ENCODE data around the gene VRK1. TPM values are rescaled to one million over a fixed set of nuclear protein-coding genes. Genes with fewer than 3 reads are reported as not detected.

Gene VRK1
- total and polyA plus RNA-seq, 2 of the 8 experiments (the other 6 are each of a cell fraction or from before 2014, with no cell fraction given): 24.2 to 64.8 TPM

DNA sequence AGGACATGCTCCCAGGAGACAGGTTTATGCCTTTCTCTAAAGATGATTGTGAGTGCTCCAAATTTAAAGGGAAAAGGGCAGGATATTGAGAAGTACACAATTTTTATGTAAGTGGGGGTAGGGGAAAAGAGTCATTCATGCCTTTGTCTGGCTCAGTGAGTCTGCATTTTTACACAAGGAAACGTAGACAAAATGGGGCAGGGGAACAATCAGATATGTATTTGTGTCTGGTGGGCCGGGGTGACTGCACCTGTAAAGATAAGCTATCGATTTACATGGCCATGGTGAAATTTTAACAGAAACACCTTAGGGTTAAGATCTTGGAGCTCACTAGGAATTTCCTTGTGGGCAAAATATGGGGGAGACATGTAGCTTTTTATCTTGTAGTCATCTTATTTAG, 123.6 kb downstream of the VRK1 start:
- no peak overlapping the region for H2BK120ac ChIP-seq (replicated peaks; ENCODE audit: low read depth, low read length)
- POLR2A ChIA-PET (ENCODE audit: partially characterized antibody): interaction anchor here (0.6 kb wide), 1 partner anchor 233 kb away, joined by 3 read pairs; no protein-coding TSS in a partner anchor
- H4K5ac ChIP-seq (ENCODE audit: insufficient read length, low read depth, low read length): no peak overlapping the region
- no peak overlapping the region for H2AFZ ChIP-seq (ENCODE audit: low read length)
- no peak overlapping the region for H3K14ac ChIP-seq (ENCODE audit: insufficient read length)
- peaks cover 0 to 10% of the 10 kb centered on the region in 2 experiments; a peak in 2 of 4 replicates for H3K9me3 ChIP-seq (ENCODE audit: insufficient read depth in 2 of 2, low read depth in 1 of 2, low read length in 1 of 2)
- H2BK5ac ChIP-seq (ENCODE audit: low read depth, low read length): no peak overlapping the region
- H4K8ac ChIP-seq (ENCODE audit: extremely low read depth, insufficient read depth, low read length): no peak overlapping the region
- peaks cover 0 to 10% (median 2%) of the 10 kb centered on the region in 4 experiments; a peak in 3 of 7 replicates for H3K4me1 ChIP-seq (replicated peaks in 1 of 4; ENCODE audit: control insufficient read depth in 3 of 4, insufficient read depth in 4 of 4, low read length in 3 of 4)
- H3K23me2 ChIP-seq (ENCODE audit: low read depth, low read length): no peaks in the 10 kb centered on the region
- FAIRE-seq (no peak), DNase-seq (ENCODE audit: low read depth in 1 of 2, low spot score in 2 of 2) (no peak)
- H4K20me1 ChIP-seq (replicated peaks in 1 of 2; ENCODE audit: control insufficient read depth in 1 of 2, insufficient read depth in 2 of 2, low read length in 2 of 2): no peaks in the 10 kb centered on the region
- no peak overlapping the region for H2AK5ac ChIP-seq (ENCODE audit: low read depth, low read length)
- no peak overlapping the region for H3K4me3 ChIP-seq (ENCODE audit: extremely low read depth in 1 of 4, insufficient read depth in 2 of 4, low read depth in 3 of 4, low read length in 4 of 4)
- H2BK12ac ChIP-seq (ENCODE audit: low read depth, low read length): no peak overlapping the region
- H3K79me2 ChIP-seq (ENCODE audit: control insufficient read depth in 1 of 2, insufficient read depth in 2 of 2, low read length in 2 of 2): no peaks in the 10 kb centered on the region
- no peak for TF ChIP-seq SRF (IDR thresholded peaks at IDR 0.05; ENCODE audit: low read depth, low read length)
- TF ChIP-seq TAF1 (IDR thresholded peaks at IDR 0.05; ENCODE audit: low read depth, low read length): no peak
- TF ChIP-seq, protein P1, sequence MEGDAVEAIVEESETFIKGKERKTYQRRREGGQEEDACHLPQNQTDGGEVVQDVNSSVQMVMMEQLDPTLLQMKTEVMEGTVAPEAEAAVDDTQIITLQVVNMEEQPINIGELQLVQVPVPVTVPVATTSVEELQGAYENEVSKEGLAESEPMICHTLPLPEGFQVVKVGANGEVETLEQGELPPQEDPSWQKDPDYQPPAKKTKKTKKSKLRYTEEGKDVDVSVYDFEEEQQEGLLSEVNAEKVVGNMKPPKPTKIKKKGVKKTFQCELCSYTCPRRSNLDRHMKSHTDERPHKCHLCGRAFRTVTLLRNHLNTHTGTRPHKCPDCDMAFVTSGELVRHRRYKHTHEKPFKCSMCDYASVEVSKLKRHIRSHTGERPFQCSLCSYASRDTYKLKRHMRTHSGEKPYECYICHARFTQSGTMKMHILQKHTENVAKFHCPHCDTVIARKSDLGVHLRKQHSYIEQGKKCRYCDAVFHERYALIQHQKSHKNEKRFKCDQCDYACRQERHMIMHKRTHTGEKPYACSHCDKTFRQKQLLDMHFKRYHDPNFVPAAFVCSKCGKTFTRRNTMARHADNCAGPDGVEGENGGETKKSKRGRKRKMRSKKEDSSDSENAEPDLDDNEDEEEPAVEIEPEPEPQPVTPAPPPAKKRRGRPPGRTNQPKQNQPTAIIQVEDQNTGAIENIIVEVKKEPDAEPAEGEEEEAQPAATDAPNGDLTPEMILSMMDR (IDR thresholded peaks at IDR 0.05; ENCODE audit: control extremely low read depth in 1 of 3, insufficient read depth in 1 of 3, low read depth in 1 of 3, low read length in 3 of 3): no peak
- TF ChIP-seq, protein P2, sequence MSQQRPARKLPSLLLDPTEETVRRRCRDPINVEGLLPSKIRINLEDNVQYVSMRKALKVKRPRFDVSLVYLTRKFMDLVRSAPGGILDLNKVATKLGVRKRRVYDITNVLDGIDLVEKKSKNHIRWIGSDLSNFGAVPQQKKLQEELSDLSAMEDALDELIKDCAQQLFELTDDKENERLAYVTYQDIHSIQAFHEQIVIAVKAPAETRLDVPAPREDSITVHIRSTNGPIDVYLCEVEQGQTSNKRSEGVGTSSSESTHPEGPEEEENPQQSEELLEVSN (IDR thresholded peaks at IDR 0.05): no peak
- TF ChIP-seq CREB1 (IDR thresholded peaks at IDR 0.05): no peak
- TF ChIP-seq SIX5 (IDR thresholded peaks at IDR 0.05; ENCODE audit: low read depth, low read length): no peak
- no peak for TF ChIP-seq EGR1 (IDR thresholded peaks at IDR 0.05; ENCODE audit: borderline replicate concordance, low read depth, low read length)
- TF ChIP-seq, protein P3, sequence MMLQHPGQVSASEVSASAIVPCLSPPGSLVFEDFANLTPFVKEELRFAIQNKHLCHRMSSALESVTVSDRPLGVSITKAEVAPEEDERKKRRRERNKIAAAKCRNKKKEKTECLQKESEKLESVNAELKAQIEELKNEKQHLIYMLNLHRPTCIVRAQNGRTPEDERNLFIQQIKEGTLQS (IDR thresholded peaks at IDR 0.05; ENCODE audit: insufficient read depth, low read depth, low read length): no peak
- TF ChIP-seq POU5F1 (IDR thresholded peaks at IDR 0.05; ENCODE audit: low read depth, low read length): no peak
- no peak for TF ChIP-seq KDM4A (IDR thresholded peaks at IDR 0.05; ENCODE audit: low read depth, low read length, severe bottlenecking)
- H3K9ac ChIP-seq (replicated peaks in 1 of 4; ENCODE audit: extremely low read depth in 1 of 4, low read depth in 3 of 4, low read length in 3 of 4): no peak overlapping the region
- no peak overlapping the region for H2BK15ac ChIP-seq (ENCODE audit: low read length)
- H3K79me1 ChIP-seq (ENCODE audit: low read depth, low read length): no peaks in the 10 kb centered on the region
- no peak overlapping the region for H3K56ac ChIP-seq (replicated peaks; ENCODE audit: insufficient read length, low read depth, low read length)
- no peak overlapping the region for H4K91ac ChIP-seq (replicated peaks; ENCODE audit: insufficient read length, low read length)
- no peak overlapping the region for H3K4ac ChIP-seq (replicated peaks; ENCODE audit: insufficient read length, low read depth, low read length)
- no peak overlapping the region for H3K18ac ChIP-seq (ENCODE audit: extremely low read depth, low read length)
- no peaks in the 10 kb centered on the region for H3K27me3 ChIP-seq (replicated peaks in 1 of 4; ENCODE audit: control insufficient read depth in 3 of 4, extremely low read depth in 1 of 4, insufficient read depth in 3 of 4, low read length in 3 of 4)
- no peaks in the 10 kb centered on the region for H3K36me3 ChIP-seq (ENCODE audit: control insufficient read depth in 2 of 4, insufficient read depth in 4 of 4, low read length in 3 of 4)
- CTCF ChIA-PET (ENCODE audit: partially characterized antibody): no interaction called here
- no peak overlapping the region for H3K4me2 ChIP-seq (ENCODE audit: insufficient read depth in 1 of 2, low read depth in 2 of 2, low read length in 2 of 2)
- no peak overlapping the region for H2BK20ac ChIP-seq (ENCODE audit: low read length)
- H3K23ac ChIP-seq (ENCODE audit: insufficient read length): no peak overlapping the region
- H3K27ac ChIP-seq (ENCODE audit: low read depth, low read length): no peak overlapping the region
- WGBS, 2 experiments (ENCODE audit: extremely low coverage in 1 of 2, insufficient coverage in 1 of 2, insufficient read length in 1 of 2, insufficient replicate concordance in 2 of 2, low coverage in 1 of 2, low lambda C conversion rate in 2 of 2, missing lambda C conversion rate in 1 of 2): 90% methylated on average over 3 of the region's 3 CpGs; no CpG with 5 or more reads in 1 of the 2 experiments

Data from H1 (cell line).